ENCODE results near the gene CCDC88C. TPM values are rescaled to one million over a fixed set of nuclear protein-coding genes. Genes with fewer than 3 reads are reported as not detected.

Gene CCDC88C
- total RNA-seq, 1 donor from 2014 or later, result 44.6 TPM

DNA sequence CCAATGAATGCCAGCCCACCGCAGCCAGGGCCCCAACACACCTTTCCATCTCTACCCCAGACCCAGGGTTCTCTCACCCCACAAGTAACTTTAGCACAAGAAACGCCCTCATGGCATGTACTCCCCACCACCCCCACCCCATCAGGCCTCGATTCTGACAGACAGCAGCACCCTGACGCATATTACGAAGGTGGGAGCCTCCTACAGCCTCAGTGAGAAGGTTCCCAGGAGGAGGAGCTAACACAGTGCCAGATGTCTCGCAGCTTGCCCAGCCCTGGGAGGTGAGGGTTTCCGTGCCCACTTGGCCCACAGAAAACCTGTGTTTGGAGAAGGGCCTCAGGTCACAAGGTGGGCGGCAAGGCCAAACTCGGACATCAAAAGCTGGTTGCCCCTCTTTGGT, 32.4 kb downstream of the CCDC88C start:
- no peaks in the 10 kb centered on the region for H3K9me3 Mint-ChIP-seq
- TF ChIP-seq CTCF (conservative IDR thresholded peaks at IDR 0.05), result no peak
- H3K36me3 Mint-ChIP-seq (ENCODE audit: low read depth), result no peaks in the 10 kb centered on the region
- peaks cover 52% of the 10 kb centered on the region for H3K4me1 Mint-ChIP-seq
- H3K27me3 Mint-ChIP-seq (ENCODE audit: low read depth), result no peaks in the 10 kb centered on the region
- no peak overlapping the region for H3K27ac Mint-ChIP-seq (ENCODE audit: unreplicated experiment)
- no peak overlapping the region for H3K4me3 Mint-ChIP-seq
- no peak for DNase-seq (ENCODE audit: low read depth, low spot score)

DNA sequence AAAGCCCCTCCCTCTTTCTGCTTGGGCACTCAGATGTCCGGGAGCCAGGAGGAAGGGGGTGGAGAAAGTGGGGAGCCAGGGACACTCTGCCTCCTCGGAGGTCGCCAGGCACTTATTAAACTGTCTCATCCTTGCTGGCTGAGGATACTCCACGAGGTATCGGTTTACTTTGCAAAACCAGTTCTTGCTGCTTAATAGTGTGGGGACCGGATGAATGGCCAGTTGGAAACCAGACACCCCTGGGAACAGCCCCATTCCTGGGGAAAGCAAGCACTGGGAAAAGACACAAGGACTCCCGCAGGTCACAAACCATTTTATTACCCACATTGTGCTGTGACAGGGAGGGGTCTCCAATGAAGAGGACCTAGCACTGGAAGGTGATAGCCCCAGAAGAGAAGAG, 34.2 kb downstream of the CCDC88C start:
- DNase-seq (ENCODE audit: low read depth, low spot score), result no peak
- H3K4me1 Mint-ChIP-seq, result peaks cover 56% of the 10 kb centered on the region
- no peak for TF ChIP-seq CTCF (conservative IDR thresholded peaks at IDR 0.05)
- no peak overlapping the region for H3K27ac Mint-ChIP-seq (ENCODE audit: unreplicated experiment)
- H3K36me3 Mint-ChIP-seq (ENCODE audit: low read depth), result no peaks in the 10 kb centered on the region
- no peaks in the 10 kb centered on the region for H3K27me3 Mint-ChIP-seq (ENCODE audit: low read depth)
- H3K9me3 Mint-ChIP-seq, result no peaks in the 10 kb centered on the region
- no peak overlapping the region for H3K4me3 Mint-ChIP-seq

GRCh38 chr14:91381801-91382670, 35.6 kb downstream of the CCDC88C start:
- no peak for DNase-seq (ENCODE audit: low read depth, low spot score)
- no peaks in the 10 kb centered on the region for H3K9me3 Mint-ChIP-seq
- no peak for TF ChIP-seq CTCF (conservative IDR thresholded peaks at IDR 0.05)
- no peak overlapping the region for H3K4me3 Mint-ChIP-seq
- H3K4me1 Mint-ChIP-seq, result peaks cover 62% of the 10 kb centered on the region
- H3K27me3 Mint-ChIP-seq (ENCODE audit: low read depth), result no peaks in the 10 kb centered on the region
- H3K27ac Mint-ChIP-seq (ENCODE audit: unreplicated experiment), result no peak overlapping the region
- H3K36me3 Mint-ChIP-seq (ENCODE audit: low read depth), result no peaks in the 10 kb centered on the region

- no peak for TF ChIP-seq CTCF (conservative IDR thresholded peaks at IDR 0.05)
- DNase-seq (ENCODE audit: low read depth, low spot score), result no peak
- peaks cover 68% of the 10 kb centered on the region for H3K4me1 Mint-ChIP-seq
- no peaks in the 10 kb centered on the region for H3K9me3 Mint-ChIP-seq
- H3K36me3 Mint-ChIP-seq (ENCODE audit: low read depth), result no peaks in the 10 kb centered on the region
- no peak overlapping the region for H3K4me3 Mint-ChIP-seq
- no peaks in the 10 kb centered on the region for H3K27me3 Mint-ChIP-seq (ENCODE audit: low read depth)
- H3K27ac Mint-ChIP-seq (ENCODE audit: unreplicated experiment), result no peak overlapping the region
Measured at GRCh38 chr14:91380610-91381371, 36.8 kb downstream of the CCDC88C start.

GRCh38 chr14:91380123-91380522, 37.5 kb downstream of the CCDC88C start:
- no peaks in the 10 kb centered on the region for H3K9me3 Mint-ChIP-seq
- peak overlapping the region; percentile 20 for H3K27ac Mint-ChIP-seq (ENCODE audit: unreplicated experiment)
- H3K36me3 Mint-ChIP-seq (ENCODE audit: low read depth), result no peaks in the 10 kb centered on the region
- H3K4me3 Mint-ChIP-seq, result no peak overlapping the region
- no peak for TF ChIP-seq CTCF (conservative IDR thresholded peaks at IDR 0.05)
- peaks cover 73% of the 10 kb centered on the region for H3K4me1 Mint-ChIP-seq
- DNase-seq (ENCODE audit: low read depth, low spot score), result no peak
- no peaks in the 10 kb centered on the region for H3K27me3 Mint-ChIP-seq (ENCODE audit: low read depth)

Measured in neural crest cell (in vitro differentiated cells).